Skeletal muscle satellite cell (primary cell): Measurements from ENCODE around the gene ASTN2.

ENCODE experiments used
- H3K27me3 ChIP-seq: 2 replicates; pipeline ENCODE4 v1.7.0; 2013; ENCODE audit warnings: low read length; ENCODE audit not compliant: control insufficient read depth, insufficient read depth
- H3K36me3 ChIP-seq: 2 replicates; pipeline ENCODE4 v1.7.0; 2013; ENCODE audit warnings: mild to moderate bottlenecking, control low read depth, low read length; ENCODE audit not compliant: insufficient read depth
- H3K4me1 ChIP-seq: 2 replicates; pipeline ENCODE4 v1.7.0; 2013; ENCODE audit warnings: low read length; ENCODE audit not compliant: control insufficient read depth, insufficient read depth
- H3K4me2 ChIP-seq: 2 replicates; pipeline ENCODE4 v1.7.0; 2013; ENCODE audit warnings: mild to moderate bottlenecking, low read length
- H3K4me3 ChIP-seq: 2 replicates; pipeline ENCODE4 v1.7.0; 2013; ENCODE audit warnings: low read length
- H3K9ac ChIP-seq: 2 replicates; pipeline ENCODE4 v1.7.0; 2013; ENCODE audit warnings: mild to moderate bottlenecking, low read depth, low read length, moderate library complexity
- H3K9me3 ChIP-seq: replicated peaks from 2 replicates; pipeline ENCODE4 v1.7.0; 2013; ENCODE audit warnings: mild to moderate bottlenecking, control low read depth, low read length

The ASTN2 gene

GRCh38 chr9:117125531-117125930, 289.3 kb downstream of the ASTN2 start:
- Histone ChIP-seq H3K36me3 (no peaks in the 10 kb centered on the region), H3K4me3 (no peak overlapping the region), H3K9me3 (no peaks in the 10 kb centered on the region), H3K27me3 (no peaks in the 10 kb centered on the region), H3K9ac (no peak overlapping the region), H3K4me1 (no peaks in the 10 kb centered on the region), H3K4me2 (no peak overlapping the region)

GRCh38 chr9:117123729-117124128, 291.1 kb downstream of the ASTN2 start:
- Histone ChIP-seq H3K4me2 (no peak overlapping the region), H3K9ac (no peak overlapping the region), H3K27me3 (no peaks in the 10 kb centered on the region), H3K4me1 (no peaks in the 10 kb centered on the region), H3K4me3 (no peak overlapping the region), H3K9me3 (no peaks in the 10 kb centered on the region), H3K36me3 (no peaks in the 10 kb centered on the region)

GRCh38 chr9:117122953-117123352, 291.9 kb downstream of the ASTN2 start:
- no peaks in the 10 kb centered on the region for H3K27me3 ChIP-seq
- no peaks in the 10 kb centered on the region for H3K9me3 ChIP-seq
- H3K4me2 ChIP-seq: no peak overlapping the region
- H3K36me3 ChIP-seq: no peaks in the 10 kb centered on the region
- no peaks in the 10 kb centered on the region for H3K4me1 ChIP-seq
- H3K9ac ChIP-seq: no peak overlapping the region
- H3K4me3 ChIP-seq: no peak overlapping the region

- no peaks in the 10 kb centered on the region for H3K4me1 ChIP-seq
- H3K4me2 ChIP-seq: no peak overlapping the region
- no peaks in the 10 kb centered on the region for H3K9me3 ChIP-seq
Measured at GRCh38 chr9:117122102-117122501, 292.8 kb downstream of the ASTN2 start.

GRCh38 chr9:117121316-117121715, 293.5 kb downstream of the ASTN2 start:
- no peak overlapping the region for H3K4me2 ChIP-seq
- no peak overlapping the region for H3K4me3 ChIP-seq
- no peaks in the 10 kb centered on the region for H3K9me3 ChIP-seq

More at GRCh38 chr9:117122102-117122501, 292.8 kb downstream of the ASTN2 start:
- no peak overlapping the region for H3K4me3 ChIP-seq
- no peaks in the 10 kb centered on the region for H3K27me3 ChIP-seq
- H3K36me3 ChIP-seq: no peaks in the 10 kb centered on the region
- no peak overlapping the region for H3K9ac ChIP-seq

GRCh38 chr9:117120061-117120460, 294.8 kb downstream of the ASTN2 start:
- Histone ChIP-seq H3K4me1 (no peaks in the 10 kb centered on the region), H3K4me3 (no peak overlapping the region), H3K9ac (no peak overlapping the region), H3K27me3 (no peaks in the 10 kb centered on the region), H3K36me3 (no peaks in the 10 kb centered on the region), H3K9me3 (no peaks in the 10 kb centered on the region), H3K4me2 (no peak overlapping the region)

More at GRCh38 chr9:117121316-117121715, 293.5 kb downstream of the ASTN2 start:
- H3K27me3 ChIP-seq: no peaks in the 10 kb centered on the region
- no peaks in the 10 kb centered on the region for H3K36me3 ChIP-seq
- no peak overlapping the region for H3K9ac ChIP-seq
- no peaks in the 10 kb centered on the region for H3K4me1 ChIP-seq

- Histone ChIP-seq H3K9me3 (no peaks in the 10 kb centered on the region), H3K27me3 (no peaks in the 10 kb centered on the region), H3K4me3 (no peak overlapping the region), H3K4me1 (no peaks in the 10 kb centered on the region), H3K9ac (no peak overlapping the region), H3K36me3 (no peaks in the 10 kb centered on the region), H3K4me2 (no peak overlapping the region)
Measured at GRCh38 chr9:117116084-117116483, 298.8 kb downstream of the ASTN2 start.

- Histone ChIP-seq H3K36me3 (no peaks in the 10 kb centered on the region), H3K9me3 (no peaks in the 10 kb centered on the region), H3K27me3 (no peaks in the 10 kb centered on the region), H3K9ac (no peak overlapping the region), H3K4me1 (no peaks in the 10 kb centered on the region), H3K4me2 (no peak overlapping the region), H3K4me3 (no peak overlapping the region)
Measured at GRCh38 chr9:117114768-117115167, 300.1 kb downstream of the ASTN2 start.

- H3K36me3 ChIP-seq: no peaks in the 10 kb centered on the region
- no peaks in the 10 kb centered on the region for H3K27me3 ChIP-seq
- H3K4me1 ChIP-seq: peaks cover 17% of the 10 kb centered on the region
- no peak overlapping the region for H3K4me3 ChIP-seq
- H3K9me3 ChIP-seq: no peaks in the 10 kb centered on the region
- peak overlapping the region; percentile 22 for H3K4me2 ChIP-seq
- no peak overlapping the region for H3K9ac ChIP-seq
Measured at GRCh38 chr9:117104716-117105495, 310.0 kb downstream of the ASTN2 start.

GRCh38 chr9:117104206-117104605, 310.7 kb downstream of the ASTN2 start:
- Histone ChIP-seq H3K4me2 (no peak overlapping the region), H3K27me3 (no peaks in the 10 kb centered on the region), H3K36me3 (no peaks in the 10 kb centered on the region), H3K9ac (no peak overlapping the region), H3K9me3 (no peaks in the 10 kb centered on the region), H3K4me1 (peaks cover 17% of the 10 kb centered on the region), H3K4me3 (no peak overlapping the region)

- no peak overlapping the region for H3K9ac ChIP-seq
- H3K36me3 ChIP-seq: no peaks in the 10 kb centered on the region
- no peaks in the 10 kb centered on the region for H3K27me3 ChIP-seq
- H3K4me1 ChIP-seq: peaks cover 14% of the 10 kb centered on the region
- H3K4me2 ChIP-seq: no peak overlapping the region
- no peak overlapping the region for H3K4me3 ChIP-seq
- no peaks in the 10 kb centered on the region for H3K9me3 ChIP-seq
Measured at GRCh38 chr9:117103438-117104110, 311.3 kb downstream of the ASTN2 start.

GRCh38 chr9:117101008-117101407, 313.8 kb downstream of the ASTN2 start:
- Histone ChIP-seq H3K27me3 (no peaks in the 10 kb centered on the region), H3K36me3 (no peaks in the 10 kb centered on the region), H3K4me1 (peaks cover 12% of the 10 kb centered on the region), H3K4me3 (no peak overlapping the region), H3K4me2 (no peak overlapping the region), H3K9ac (no peak overlapping the region), H3K9me3 (no peaks in the 10 kb centered on the region)
